ENCODE data around the gene RAB37. TPM values are rescaled to one million over a fixed set of nuclear protein-coding genes. Genes with fewer than 3 reads are reported as not detected.
A peak's percentile ranks its signal among the peaks of the same experiment; 100 is the strongest.

Gene RAB37
- total RNA-seq, 1 donor, result not detected

GRCh38 chr17:74743755-74744154, 6.7 kb downstream of the RAB37 start:
- TF ChIP-seq CTCF (IDR thresholded peaks at IDR 0.05; ENCODE audit: insufficient read depth, low read depth, low read length), result no peak
- DNase-seq (ENCODE audit: low read depth), result no peak
- no peak overlapping the region for H3K4me3 ChIP-seq (ENCODE audit: low read depth, low read length)

GRCh38 chr17:74744349-74744713, 7.3 kb downstream of the RAB37 start:
- H3K4me3 ChIP-seq (ENCODE audit: low read depth, low read length), result no peak overlapping the region
- TF ChIP-seq CTCF (IDR thresholded peaks at IDR 0.05; ENCODE audit: insufficient read depth, low read depth, low read length), result no peak
- no peak for DNase-seq (ENCODE audit: low read depth)

GRCh38 chr17:74744714-74745547, 7.9 kb downstream of the RAB37 start:
- H3K4me3 ChIP-seq (ENCODE audit: low read depth, low read length), result peak overlapping the region; percentile 12

GRCh38 chr17:74745548-74746177, 8.6 kb downstream of the RAB37 start:
- TF ChIP-seq CTCF (IDR thresholded peaks at IDR 0.05; ENCODE audit: insufficient read depth, low read depth, low read length), result no peak
- no peak overlapping the region for H3K4me3 ChIP-seq (ENCODE audit: low read depth, low read length)
- DNase-seq (ENCODE audit: low read depth), result no peak

More at GRCh38 chr17:74744714-74745547, 7.9 kb downstream of the RAB37 start:
- TF ChIP-seq CTCF (IDR thresholded peaks at IDR 0.05; ENCODE audit: insufficient read depth, low read depth, low read length), result peak; percentile 99
- DNase-seq (ENCODE audit: low read depth), result peak; percentile 63

GRCh38 chr17:74746376-74746775, 9.3 kb downstream of the RAB37 start:
- no peak for TF ChIP-seq CTCF (IDR thresholded peaks at IDR 0.05; ENCODE audit: insufficient read depth, low read depth, low read length)
- no peak overlapping the region for H3K4me3 ChIP-seq (ENCODE audit: low read depth, low read length)
- peak; percentile 89 for DNase-seq (ENCODE audit: low read depth)

- H3K4me3 ChIP-seq (ENCODE audit: low read depth, low read length), result no peak overlapping the region
- peak; percentile 91 for DNase-seq (ENCODE audit: low read depth)
- no peak for TF ChIP-seq CTCF (IDR thresholded peaks at IDR 0.05; ENCODE audit: insufficient read depth, low read depth, low read length)
Measured at GRCh38 chr17:74746922-74747321, 9.9 kb downstream of the RAB37 start.

Measured in fibroblast of villous mesenchyme (primary cell).